ENCODE results near the gene CCDC187.

The CCDC187 gene

DNA sequence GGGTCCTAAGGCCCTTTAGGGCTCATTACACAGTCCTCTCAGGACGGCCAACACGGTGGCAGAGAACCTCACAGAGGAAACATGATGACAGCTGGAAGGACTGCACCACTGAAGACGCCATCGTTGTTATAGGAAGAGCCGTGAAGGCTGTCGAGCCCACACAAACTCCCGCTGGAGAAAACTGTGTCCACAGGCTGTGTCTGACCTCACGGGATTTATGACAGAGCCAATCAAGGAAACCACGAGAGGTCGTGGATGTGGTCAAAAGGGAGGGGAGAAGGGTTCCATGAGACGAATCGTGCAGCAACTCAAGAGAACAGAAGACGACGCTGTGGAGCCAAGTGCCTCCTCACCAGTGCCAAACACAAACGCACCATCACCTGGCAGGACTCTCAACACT lies 70.5 kb downstream of the CCDC187 start:
- H3K27ac Mint-ChIP-seq = peak overlapping the region; percentile 81
- no peak overlapping the region for H3K4me3 Mint-ChIP-seq
- no peak for DNase-seq
- peaks cover 82% of the 10 kb centered on the region for H3K36me3 Mint-ChIP-seq (ENCODE audit: low read depth)
- no peaks in the 10 kb centered on the region for H3K27me3 Mint-ChIP-seq
- no peaks in the 10 kb centered on the region for H3K9me3 Mint-ChIP-seq
- peaks cover 61% of the 10 kb centered on the region for H3K4me1 Mint-ChIP-seq (ENCODE audit: low read depth)

DNA sequence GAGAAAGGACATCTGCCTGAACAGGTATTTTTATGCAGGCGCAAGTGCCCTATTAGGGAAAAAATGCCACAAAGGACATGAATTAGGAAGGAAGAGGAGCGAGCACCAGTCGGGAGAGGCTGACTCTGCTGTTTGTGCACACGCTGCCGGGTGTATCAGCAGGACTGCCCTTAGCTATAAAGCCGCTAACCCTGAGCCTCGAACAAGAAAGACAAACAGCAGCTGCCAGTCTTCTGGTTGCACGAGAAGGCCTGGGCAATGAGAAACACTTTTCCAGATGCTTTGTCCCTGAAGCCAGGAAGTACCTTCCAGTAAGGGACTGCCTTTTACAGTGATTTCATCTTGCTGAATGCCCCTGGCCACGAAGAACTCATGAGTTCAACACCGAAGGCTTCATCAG lies 70.9 kb downstream of the CCDC187 start:
- Mint-ChIP-seq H3K4me1 (ENCODE audit: low read depth) (peaks cover 63% of the 10 kb centered on the region), H3K36me3 (ENCODE audit: low read depth) (peaks cover 82% of the 10 kb centered on the region), H3K27me3 (no peaks in the 10 kb centered on the region), H3K4me3 (no peak overlapping the region), H3K27ac (peak overlapping the region; percentile 81), H3K9me3 (no peaks in the 10 kb centered on the region)
- no peak for DNase-seq

DNA sequence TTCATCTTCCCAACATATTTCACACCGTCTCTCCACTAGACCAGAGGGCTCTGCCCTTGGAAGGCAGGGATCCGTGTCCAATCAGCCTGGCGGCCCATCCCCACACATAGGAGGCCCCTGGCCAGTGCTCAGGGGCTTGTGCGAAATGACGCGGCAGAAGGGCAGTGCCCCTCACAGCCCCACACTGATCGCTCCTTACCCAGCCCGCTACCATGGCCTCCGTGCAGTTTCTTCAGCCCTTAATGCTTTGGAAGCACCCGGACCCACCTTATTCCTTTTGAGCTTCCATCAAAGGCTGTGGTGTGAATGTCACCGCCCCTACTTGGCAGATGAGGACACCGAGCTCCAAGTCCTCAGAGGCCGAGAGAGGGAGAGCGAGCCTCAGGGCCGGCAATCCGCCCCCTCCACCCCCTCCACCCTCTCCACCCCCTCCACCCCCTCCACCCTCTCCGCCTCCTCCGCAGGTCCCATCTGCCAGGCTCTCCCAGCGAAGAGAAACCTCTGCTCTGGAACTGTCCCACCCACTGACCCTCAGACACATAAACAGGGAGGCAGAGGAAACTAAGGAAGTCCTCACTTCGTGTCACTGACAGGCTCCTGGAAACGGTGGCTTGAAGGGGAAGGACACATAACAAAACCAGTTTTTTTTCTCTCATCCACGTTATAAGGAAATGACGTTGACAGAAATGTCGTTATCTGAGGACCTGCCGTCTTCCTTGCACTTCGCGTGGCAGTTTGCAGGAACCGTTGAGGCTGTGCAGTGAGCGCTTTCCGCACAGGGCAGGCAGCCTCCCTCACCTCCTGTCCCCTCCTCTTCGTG lies 72.2 kb downstream of the CCDC187 start:
- H3K36me3 Mint-ChIP-seq (ENCODE audit: low read depth) = peaks cover 85% of the 10 kb centered on the region
- peak overlapping the region; percentile 41 for H3K4me3 Mint-ChIP-seq
- no peak for DNase-seq
- no peaks in the 10 kb centered on the region for H3K9me3 Mint-ChIP-seq
- peaks cover 67% of the 10 kb centered on the region for H3K4me1 Mint-ChIP-seq (ENCODE audit: low read depth)
- H3K27me3 Mint-ChIP-seq = no peaks in the 10 kb centered on the region
- H3K27ac Mint-ChIP-seq = peak overlapping the region; percentile 87

DNA sequence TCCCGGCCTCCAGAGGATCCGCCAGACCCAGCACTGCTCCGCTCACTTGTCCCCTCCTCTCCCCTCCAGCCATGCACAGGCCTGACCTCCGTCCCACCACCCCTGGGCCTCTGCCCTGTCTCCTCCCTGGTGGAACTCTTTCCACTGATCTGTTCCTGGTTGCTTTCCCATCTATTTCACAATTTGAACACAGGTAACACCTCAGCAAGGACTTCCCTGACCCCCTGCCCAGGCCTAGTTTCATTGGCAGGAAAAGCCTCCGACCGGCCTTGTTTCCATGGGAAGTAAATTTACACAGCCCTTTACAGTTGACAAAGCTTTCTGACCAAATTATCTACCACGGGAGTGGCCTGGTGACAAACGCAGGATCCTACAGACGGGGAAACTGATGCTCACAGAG lies 73.1 kb downstream of the CCDC187 start:
- peak overlapping the region; percentile 26 for H3K27ac Mint-ChIP-seq
- H3K4me1 Mint-ChIP-seq (ENCODE audit: low read depth) = peaks cover 73% of the 10 kb centered on the region
- peaks cover 85% of the 10 kb centered on the region for H3K36me3 Mint-ChIP-seq (ENCODE audit: low read depth)
- no peaks in the 10 kb centered on the region for H3K27me3 Mint-ChIP-seq
- H3K9me3 Mint-ChIP-seq = no peaks in the 10 kb centered on the region
- DNase-seq = no peak
- H3K4me3 Mint-ChIP-seq = no peak overlapping the region

DNA sequence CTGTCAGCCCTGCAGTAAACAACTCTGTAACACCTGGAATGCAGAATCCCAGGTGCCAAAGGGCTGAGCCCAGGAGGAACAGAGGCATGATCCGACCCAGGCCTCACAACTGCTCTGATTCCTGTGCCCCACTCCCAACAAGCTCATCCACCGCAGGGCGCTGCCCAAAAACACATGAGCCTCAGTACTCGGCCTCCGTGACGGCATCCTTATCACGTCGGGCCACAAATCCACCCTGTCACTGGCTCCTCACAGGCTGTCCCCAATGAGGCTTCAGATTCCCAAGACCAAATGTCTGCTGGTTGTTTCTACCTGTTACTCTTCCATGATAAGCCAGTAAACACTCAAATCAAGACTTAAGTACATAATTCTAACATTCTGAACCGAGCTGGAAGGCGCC lies 73.5 kb downstream of the CCDC187 start:
- peaks cover 85% of the 10 kb centered on the region for H3K36me3 Mint-ChIP-seq (ENCODE audit: low read depth)
- peak overlapping the region; percentile 14 for H3K27ac Mint-ChIP-seq

DNA sequence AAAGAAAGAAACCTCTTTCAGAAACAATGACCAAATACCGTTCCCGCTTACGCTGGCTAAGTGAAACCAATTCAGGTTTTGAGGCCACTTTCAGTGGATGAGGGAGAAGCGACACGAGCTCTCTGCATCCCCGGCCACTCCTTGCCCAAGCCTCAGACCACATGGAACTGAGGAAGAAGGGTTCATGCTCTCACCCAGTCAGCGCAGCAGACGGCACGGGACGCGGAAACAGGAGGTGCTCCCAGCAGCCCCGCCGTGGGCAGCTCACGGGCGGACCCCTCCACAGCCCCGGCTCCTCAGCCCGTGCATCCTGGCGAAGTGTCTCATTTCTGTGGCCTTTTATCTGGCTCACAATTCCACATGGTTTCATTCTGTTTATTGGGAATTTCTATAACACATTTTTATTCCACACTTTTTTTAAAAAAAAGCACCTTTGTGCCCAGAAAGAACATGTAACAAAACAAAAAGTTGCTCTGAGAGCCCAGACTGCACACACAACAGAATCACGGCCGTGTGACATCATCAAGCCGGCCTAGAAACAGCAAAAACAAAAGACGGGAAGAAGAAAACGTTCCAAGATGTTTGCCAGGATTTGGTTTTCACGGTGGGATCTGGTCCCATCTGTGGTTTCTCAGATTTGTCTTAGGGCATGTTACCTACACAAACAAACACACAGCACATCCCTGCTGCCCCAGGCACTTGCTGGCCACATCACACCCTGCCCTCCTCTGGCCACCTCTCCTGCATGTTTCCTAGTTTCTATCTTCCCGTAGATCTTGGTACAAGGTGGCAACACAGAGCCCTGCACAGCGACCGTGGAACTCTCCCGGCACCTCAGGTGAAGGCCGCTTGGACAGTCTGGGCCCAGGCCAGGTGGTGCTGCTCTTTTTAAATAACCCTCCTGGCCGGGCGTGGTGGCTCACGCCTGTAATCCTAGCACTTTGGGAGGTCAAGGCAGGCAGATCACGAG lies 74.5 kb downstream of the CCDC187 start:
- Mint-ChIP-seq H3K4me1 (ENCODE audit: low read depth) (peaks cover 71% of the 10 kb centered on the region), H3K27me3 (no peaks in the 10 kb centered on the region), H3K9me3 (no peaks in the 10 kb centered on the region), H3K27ac (no peak overlapping the region), H3K4me3 (no peak overlapping the region), H3K36me3 (ENCODE audit: low read depth) (peaks cover 84% of the 10 kb centered on the region)
- DNase-seq = no peak

More for the DNA sequence above, 73.5 kb downstream of the CCDC187 start:
- Mint-ChIP-seq H3K4me1 (ENCODE audit: low read depth) (peaks cover 76% of the 10 kb centered on the region), H3K4me3 (no peak overlapping the region), H3K9me3 (no peaks in the 10 kb centered on the region), H3K27me3 (no peaks in the 10 kb centered on the region)
- no peak for DNase-seq

DNA sequence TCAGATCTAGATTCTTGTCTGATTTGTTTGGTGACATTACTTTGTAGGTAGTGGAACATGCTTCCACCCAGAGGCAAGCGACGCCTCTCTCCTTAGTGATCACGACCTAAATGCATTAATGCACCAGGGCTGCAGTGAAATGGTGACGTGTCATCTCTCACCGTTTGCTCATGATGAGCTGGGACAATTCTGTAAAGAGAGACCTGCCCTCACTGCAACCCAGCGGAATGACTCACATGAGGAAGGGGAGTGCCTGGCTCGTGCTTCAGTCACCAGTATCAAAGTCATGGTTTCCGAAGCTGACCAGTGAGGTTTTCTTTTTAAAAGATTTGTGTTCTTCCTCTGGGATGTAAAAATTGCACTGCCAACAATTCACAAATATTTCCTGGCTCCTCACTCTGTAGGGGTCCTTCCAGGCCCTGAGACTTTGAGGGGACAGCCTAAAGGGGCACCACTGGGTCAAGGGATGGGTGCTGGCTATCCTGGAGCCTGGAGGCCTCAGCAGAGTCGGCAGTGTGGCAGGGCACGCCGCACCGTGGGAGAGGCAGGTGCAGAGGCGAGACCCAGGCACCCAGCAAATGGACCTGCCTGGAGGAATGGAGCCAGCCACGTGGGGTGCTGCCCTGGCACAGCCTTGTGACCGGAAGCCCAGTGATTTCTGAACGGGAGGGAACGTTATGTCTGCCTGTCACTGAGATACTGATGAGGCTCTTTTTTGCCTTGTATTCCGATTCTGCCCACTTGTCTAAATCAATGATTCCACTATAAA lies 75.6 kb downstream of the CCDC187 start:
- no peaks in the 10 kb centered on the region for H3K27me3 Mint-ChIP-seq
- H3K27ac Mint-ChIP-seq = peak overlapping the region; percentile 78
- peaks cover 60% of the 10 kb centered on the region for H3K4me1 Mint-ChIP-seq (ENCODE audit: low read depth)
- DNase-seq = no peak
- peaks cover 82% of the 10 kb centered on the region for H3K36me3 Mint-ChIP-seq (ENCODE audit: low read depth)
- no peaks in the 10 kb centered on the region for H3K9me3 Mint-ChIP-seq
- no peak overlapping the region for H3K4me3 Mint-ChIP-seq

DNA sequence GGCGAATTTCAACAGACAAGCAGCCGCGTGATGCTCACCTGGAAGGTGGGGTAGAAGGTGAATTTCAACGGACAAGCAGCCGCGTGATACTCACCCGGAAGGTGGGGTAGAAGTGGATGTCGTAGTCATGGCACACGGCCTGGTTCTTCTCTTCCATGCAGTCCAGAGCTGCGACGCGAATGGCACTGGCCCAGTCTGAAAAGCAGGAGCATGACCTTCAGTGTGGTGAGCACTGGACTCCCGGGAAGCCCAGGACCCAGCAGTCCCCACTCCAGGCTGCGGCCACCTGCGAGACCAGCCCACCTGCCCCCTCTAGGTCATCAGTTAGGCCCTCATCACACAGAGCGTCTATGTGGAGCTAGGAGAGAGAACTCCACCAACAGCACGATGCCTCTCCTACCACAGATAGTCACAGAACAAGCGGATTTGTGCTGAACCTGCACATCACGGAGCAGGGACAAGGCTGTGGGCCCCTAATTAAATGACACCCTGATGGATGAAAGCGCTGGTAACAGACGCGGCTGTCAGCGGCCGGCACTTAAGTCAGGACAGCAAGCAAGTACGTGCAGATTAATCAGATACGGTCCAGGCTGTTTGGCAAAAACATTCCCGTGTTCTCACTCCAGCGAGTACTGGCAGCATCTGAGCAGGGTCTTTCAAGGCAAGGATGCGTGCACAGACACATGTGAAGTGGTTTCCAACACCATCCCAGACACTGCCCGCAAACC lies 77.0 kb downstream of the CCDC187 start:
- Mint-ChIP-seq H3K27ac (no peak overlapping the region), H3K4me3 (no peak overlapping the region), H3K4me1 (ENCODE audit: low read depth) (peaks cover 47% of the 10 kb centered on the region), H3K9me3 (no peaks in the 10 kb centered on the region), H3K36me3 (ENCODE audit: low read depth) (peaks cover 89% of the 10 kb centered on the region), H3K27me3 (no peaks in the 10 kb centered on the region)
- DNase-seq = no peak

DNA sequence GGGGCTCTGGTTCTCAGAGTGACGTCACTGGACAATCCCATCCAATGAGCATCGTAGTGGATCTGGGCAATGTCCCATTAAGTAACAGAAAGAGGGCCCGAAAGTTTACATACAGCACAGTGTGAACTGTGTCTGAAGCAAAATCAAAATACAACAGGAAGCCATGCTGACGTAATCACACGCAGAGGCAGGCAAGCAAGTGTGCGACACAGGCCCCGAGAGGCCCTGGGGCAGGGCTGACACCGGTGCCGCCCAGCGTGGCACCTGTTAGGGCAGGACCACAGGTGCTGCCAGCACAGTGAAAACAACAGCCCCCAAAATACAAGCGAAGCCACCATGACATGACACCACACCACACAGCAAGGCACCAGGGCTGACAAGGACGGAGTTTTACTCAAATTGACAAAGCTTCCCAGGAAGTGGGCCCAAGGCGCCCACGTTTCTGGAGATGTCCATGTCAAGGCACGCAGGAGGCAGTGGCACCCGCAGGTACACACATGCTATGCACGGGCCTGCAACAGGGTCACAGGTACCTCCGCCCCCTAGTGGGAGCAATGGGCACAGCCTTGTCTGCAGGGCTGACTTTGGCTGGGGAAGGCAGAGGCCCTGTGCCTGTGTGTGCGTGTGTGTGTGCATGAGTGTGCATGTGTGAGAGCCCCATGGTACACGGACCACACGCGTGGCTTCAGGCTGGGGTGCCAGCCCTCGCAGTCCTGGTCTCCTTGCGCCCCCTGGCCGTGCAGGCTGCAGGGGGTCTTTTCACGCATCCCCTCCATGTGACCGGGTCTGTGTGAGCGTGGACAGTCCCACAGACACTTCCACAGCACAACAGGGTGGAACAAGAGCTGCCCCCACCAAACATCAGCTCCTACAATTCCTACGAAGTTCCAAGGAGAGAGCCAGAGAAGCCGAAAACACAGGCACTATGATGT lies 77.9 kb downstream of the CCDC187 start:
- H3K9me3 Mint-ChIP-seq = no peaks in the 10 kb centered on the region
- H3K4me1 Mint-ChIP-seq (ENCODE audit: low read depth) = peaks cover 41% of the 10 kb centered on the region
- H3K27me3 Mint-ChIP-seq = no peaks in the 10 kb centered on the region
- peak overlapping the region; percentile 62 for H3K27ac Mint-ChIP-seq
- DNase-seq = peak; percentile 78
- peak overlapping the region; percentile 5 for H3K4me3 Mint-ChIP-seq
- H3K36me3 Mint-ChIP-seq (ENCODE audit: low read depth) = peaks cover 89% of the 10 kb centered on the region

DNA sequence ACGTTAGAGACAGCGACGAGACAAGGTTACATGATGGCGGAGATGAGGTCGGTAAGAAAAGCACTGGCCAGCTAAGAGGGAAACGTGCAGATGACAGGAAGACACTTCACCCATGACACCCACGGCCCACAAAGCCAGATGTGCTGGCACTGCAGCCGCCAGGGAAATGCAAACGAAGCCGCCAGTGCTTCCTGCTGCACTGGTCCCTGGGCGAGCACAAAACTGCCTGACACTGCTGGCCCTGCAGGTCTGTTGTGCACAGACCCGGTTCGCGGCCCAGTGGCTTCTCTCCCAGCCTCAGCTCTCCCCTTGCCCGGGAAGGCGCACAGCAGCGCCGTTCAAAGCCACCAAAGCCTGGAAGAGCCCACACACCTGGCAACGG lies 78.5 kb downstream of the CCDC187 start:
- DNase-seq = no peak
- no peaks in the 10 kb centered on the region for H3K9me3 Mint-ChIP-seq
- peaks cover 42% of the 10 kb centered on the region for H3K4me1 Mint-ChIP-seq (ENCODE audit: low read depth)
- no peaks in the 10 kb centered on the region for H3K27me3 Mint-ChIP-seq
- peak overlapping the region; percentile 62 for H3K27ac Mint-ChIP-seq
- H3K36me3 Mint-ChIP-seq (ENCODE audit: low read depth) = peaks cover 89% of the 10 kb centered on the region
- H3K4me3 Mint-ChIP-seq = peak overlapping the region; percentile 5

DNA sequence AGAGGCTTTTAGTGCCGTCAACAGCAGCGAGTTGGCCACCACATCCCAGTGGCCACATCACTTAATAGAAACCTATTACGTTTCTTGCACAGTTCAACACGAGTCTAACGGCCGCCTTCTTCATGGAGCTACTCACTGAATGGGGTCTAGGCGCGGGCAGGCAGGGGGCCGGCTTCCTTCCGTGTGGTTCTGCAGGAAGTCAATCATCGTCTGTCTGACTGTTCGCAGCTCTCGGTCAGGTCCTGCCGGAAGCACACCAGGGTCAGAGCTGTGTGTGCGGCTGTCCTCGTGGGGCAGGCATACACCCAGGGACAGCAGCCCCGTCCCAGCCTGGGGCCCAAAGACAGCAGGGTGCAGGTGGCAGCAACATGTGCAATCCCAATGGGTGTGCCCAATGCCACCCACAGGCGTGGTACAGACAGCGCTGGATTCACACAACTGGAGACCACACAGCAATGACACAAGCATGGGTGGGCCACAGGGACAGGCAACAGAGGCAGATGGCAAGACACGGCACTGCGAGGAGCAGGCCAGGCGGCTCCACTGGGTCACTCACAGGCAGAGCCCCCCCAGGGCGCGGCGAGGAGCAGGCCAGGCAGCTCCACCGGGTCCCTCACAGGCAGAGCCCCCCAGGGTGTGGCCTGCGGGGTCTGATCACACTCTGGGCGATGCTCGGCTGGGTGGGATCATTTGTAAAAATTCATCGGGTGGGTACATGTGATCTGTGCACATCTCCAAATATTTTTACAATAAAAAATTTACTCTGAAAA lies 79.8 kb downstream of the CCDC187 start:
- Mint-ChIP-seq H3K4me3 (no peak overlapping the region), H3K27me3 (no peaks in the 10 kb centered on the region), H3K27ac (no peak overlapping the region), H3K36me3 (ENCODE audit: low read depth) (peaks cover 90% of the 10 kb centered on the region), H3K4me1 (ENCODE audit: low read depth) (peaks cover 42% of the 10 kb centered on the region), H3K9me3 (no peaks in the 10 kb centered on the region)
- DNase-seq = no peak

DNA sequence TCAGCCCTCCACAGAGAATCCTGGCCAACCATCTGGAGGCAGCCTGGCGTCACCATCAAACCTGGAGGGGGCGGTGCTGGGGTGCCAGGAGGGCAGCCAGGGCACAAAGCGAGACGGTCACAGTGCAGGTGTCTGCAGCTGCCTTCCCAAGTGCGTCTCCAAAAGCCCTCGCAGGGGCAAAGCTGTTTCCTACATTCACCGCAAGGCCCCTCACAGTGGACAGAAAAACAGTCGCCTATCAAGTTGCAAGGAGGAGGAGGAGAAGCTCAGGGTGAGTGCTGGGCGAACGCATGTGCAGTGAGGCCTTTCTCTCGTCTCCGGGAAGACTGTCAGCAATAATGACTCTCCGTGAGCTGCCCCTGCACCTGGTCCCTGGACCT lies 81.0 kb downstream of the CCDC187 start:
- Mint-ChIP-seq H3K27me3 (no peaks in the 10 kb centered on the region), H3K4me1 (ENCODE audit: low read depth) (peaks cover 30% of the 10 kb centered on the region), H3K36me3 (ENCODE audit: low read depth) (peaks cover 91% of the 10 kb centered on the region), H3K27ac (no peak overlapping the region), H3K9me3 (no peaks in the 10 kb centered on the region), H3K4me3 (no peak overlapping the region)
- no peak for DNase-seq

Measured in activated T-cell treated with anti-CD3 and anti-CD28 coated beads, Interleukin-2, amount 50 U/mL, for 24 hours (primary cell).